C4-2B (cell line): ENCODE results near the gene TLE3.

Experiments used
- ZFX ChIP-seq: fragments of 450-650 bp; IDR thresholded peaks from 2 replicates; pipeline ENCODE4 v1.6.1; 2017
- TF ChIP-seq, protein P1 (sequence below): fragments of 450-650 bp; conservative IDR thresholded peaks from 2 replicates; pipeline ENCODE4 v1.5.1; 2017; ENCODE audit warnings: mild to moderate bottlenecking

DNA sequence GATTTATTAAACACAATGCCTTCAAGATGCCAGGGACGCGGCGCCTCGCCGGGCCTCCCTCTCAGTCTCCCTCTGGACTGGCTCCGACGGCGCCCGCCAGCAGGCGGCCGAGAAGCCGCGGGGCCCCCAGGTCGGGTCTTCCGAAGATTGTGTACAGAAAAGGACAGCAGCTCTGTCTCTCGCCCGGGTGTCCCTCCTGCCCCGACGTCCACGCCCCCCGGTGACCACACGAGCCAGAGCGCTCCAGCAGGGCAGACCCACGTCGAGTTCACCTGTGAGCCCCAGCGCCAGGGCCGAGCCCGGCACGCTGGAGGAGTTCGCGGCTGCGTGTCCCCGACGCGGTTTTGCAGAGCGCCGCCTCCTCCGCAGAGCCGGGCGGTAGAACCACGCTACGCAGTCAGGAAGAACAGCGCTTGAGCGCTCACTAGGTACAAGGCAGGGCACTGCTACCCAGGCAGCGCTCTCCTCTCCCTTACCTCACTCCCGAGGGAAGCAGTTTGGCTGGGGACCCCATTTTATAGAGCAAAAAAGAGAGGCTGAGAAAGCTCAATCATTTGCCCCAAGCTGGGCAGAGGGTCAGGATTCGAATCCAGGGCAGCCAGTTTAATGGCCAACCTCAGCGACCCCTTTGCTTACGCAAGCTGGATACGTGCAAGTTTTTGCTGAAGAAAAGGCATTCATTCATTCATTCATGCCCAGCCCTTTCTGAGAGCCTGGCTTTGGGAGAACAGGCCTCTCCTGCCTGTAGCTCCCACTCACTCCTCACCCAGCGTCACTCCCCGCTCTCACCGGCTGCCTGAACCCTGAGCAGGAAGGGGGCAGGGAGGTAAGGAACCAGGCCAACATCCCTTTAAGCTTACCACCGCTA, 3.0 kb upstream of the TLE3 start:
- TF ChIP-seq, protein P1, sequence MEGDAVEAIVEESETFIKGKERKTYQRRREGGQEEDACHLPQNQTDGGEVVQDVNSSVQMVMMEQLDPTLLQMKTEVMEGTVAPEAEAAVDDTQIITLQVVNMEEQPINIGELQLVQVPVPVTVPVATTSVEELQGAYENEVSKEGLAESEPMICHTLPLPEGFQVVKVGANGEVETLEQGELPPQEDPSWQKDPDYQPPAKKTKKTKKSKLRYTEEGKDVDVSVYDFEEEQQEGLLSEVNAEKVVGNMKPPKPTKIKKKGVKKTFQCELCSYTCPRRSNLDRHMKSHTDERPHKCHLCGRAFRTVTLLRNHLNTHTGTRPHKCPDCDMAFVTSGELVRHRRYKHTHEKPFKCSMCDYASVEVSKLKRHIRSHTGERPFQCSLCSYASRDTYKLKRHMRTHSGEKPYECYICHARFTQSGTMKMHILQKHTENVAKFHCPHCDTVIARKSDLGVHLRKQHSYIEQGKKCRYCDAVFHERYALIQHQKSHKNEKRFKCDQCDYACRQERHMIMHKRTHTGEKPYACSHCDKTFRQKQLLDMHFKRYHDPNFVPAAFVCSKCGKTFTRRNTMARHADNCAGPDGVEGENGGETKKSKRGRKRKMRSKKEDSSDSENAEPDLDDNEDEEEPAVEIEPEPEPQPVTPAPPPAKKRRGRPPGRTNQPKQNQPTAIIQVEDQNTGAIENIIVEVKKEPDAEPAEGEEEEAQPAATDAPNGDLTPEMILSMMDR: no peak
- no peak for TF ChIP-seq ZFX
